HCEC 1CT (cell line): ENCODE measurements around the gene AIM2.

Experiments used
- DNase-seq: peaks from one replicate; pipeline ENCODE4 v3.0.0-alpha.2; 2017

AIM2 gene

GRCh38 chr1:159014003-159014571, 62.5 kb downstream of the AIM2 start:
- DNase-seq = no peak

- DNase-seq = peak; percentile 24
Observed at GRCh38 chr1:159012495-159012894, 64.1 kb downstream of the AIM2 start.
